ENCODE measurements around the gene FAH.
A peak's percentile ranks its signal among the peaks of the same experiment; 100 is the strongest.

Gene FAH

GRCh38 chr15:80159811-80160569 is 7.2 kb downstream of the FAH start:
- H3K79me2 ChIP-seq (ENCODE audit: control insufficient read depth, insufficient read depth, low read length, unreplicated experiment), result no peaks in the 10 kb centered on the region
- H3K27ac ChIP-seq (ENCODE audit: low read depth, low read length), result peak overlapping the region; percentile 69
- no peak overlapping the region for H2AFZ ChIP-seq (ENCODE audit: low read length, unreplicated experiment)
- H3K4me1 ChIP-seq (ENCODE audit: control insufficient read depth, insufficient read depth, low read length, unreplicated experiment), result peaks cover 25% of the 10 kb centered on the region
- H3K27me3 ChIP-seq (ENCODE audit: insufficient read depth, low read length), result no peaks in the 10 kb centered on the region
- no peak overlapping the region for H3K4me3 ChIP-seq (ENCODE audit: low read depth, low read length)
- H3K36me3 ChIP-seq (ENCODE audit: insufficient read depth, low read length), result peaks cover 26% of the 10 kb centered on the region

- peaks cover 25% of the 10 kb centered on the region for H3K4me1 ChIP-seq (ENCODE audit: control insufficient read depth, insufficient read depth, low read length, unreplicated experiment)
- H2AFZ ChIP-seq (ENCODE audit: low read length, unreplicated experiment), result no peak overlapping the region
Observed at GRCh38 chr15:80160570-80161156, 7.9 kb downstream of the FAH start.

GRCh38 chr15:80161468-80162016 is 8.7 kb downstream of the FAH start:
- H2AFZ ChIP-seq (ENCODE audit: low read length, unreplicated experiment), result no peak overlapping the region
- H3K36me3 ChIP-seq (ENCODE audit: insufficient read depth, low read length), result peaks cover 26% of the 10 kb centered on the region
- H3K27me3 ChIP-seq (ENCODE audit: insufficient read depth, low read length), result no peaks in the 10 kb centered on the region
- no peaks in the 10 kb centered on the region for H3K79me2 ChIP-seq (ENCODE audit: control insufficient read depth, insufficient read depth, low read length, unreplicated experiment)
- H3K27ac ChIP-seq (ENCODE audit: low read depth, low read length), result peak overlapping the region; percentile 69
- peaks cover 25% of the 10 kb centered on the region for H3K4me1 ChIP-seq (ENCODE audit: control insufficient read depth, insufficient read depth, low read length, unreplicated experiment)
- no peak overlapping the region for H3K4me3 ChIP-seq (ENCODE audit: low read depth, low read length)

More at GRCh38 chr15:80160570-80161156, 7.9 kb downstream of the FAH start:
- H3K27me3 ChIP-seq (ENCODE audit: insufficient read depth, low read length), result no peaks in the 10 kb centered on the region
- H3K4me3 ChIP-seq (ENCODE audit: low read depth, low read length), result no peak overlapping the region
- H3K27ac ChIP-seq (ENCODE audit: low read depth, low read length), result peak overlapping the region; percentile 69
- peaks cover 26% of the 10 kb centered on the region for H3K36me3 ChIP-seq (ENCODE audit: insufficient read depth, low read length)
- H3K79me2 ChIP-seq (ENCODE audit: control insufficient read depth, insufficient read depth, low read length, unreplicated experiment), result no peaks in the 10 kb centered on the region

GRCh38 chr15:80162059-80162554 is 9.3 kb downstream of the FAH start:
- peaks cover 26% of the 10 kb centered on the region for H3K36me3 ChIP-seq (ENCODE audit: insufficient read depth, low read length)
- H3K4me1 ChIP-seq (ENCODE audit: control insufficient read depth, insufficient read depth, low read length, unreplicated experiment), result peaks cover 25% of the 10 kb centered on the region
- no peak overlapping the region for H3K4me3 ChIP-seq (ENCODE audit: low read depth, low read length)
- no peaks in the 10 kb centered on the region for H3K27me3 ChIP-seq (ENCODE audit: insufficient read depth, low read length)
- no peaks in the 10 kb centered on the region for H3K79me2 ChIP-seq (ENCODE audit: control insufficient read depth, insufficient read depth, low read length, unreplicated experiment)
- no peak overlapping the region for H2AFZ ChIP-seq (ENCODE audit: low read length, unreplicated experiment)
- no peak overlapping the region for H3K27ac ChIP-seq (ENCODE audit: low read depth, low read length)

- Histone ChIP-seq H3K27me3 (ENCODE audit: insufficient read depth, low read length) (no peaks in the 10 kb centered on the region), H3K36me3 (ENCODE audit: insufficient read depth, low read length) (peaks cover 26% of the 10 kb centered on the region), H3K79me2 (ENCODE audit: control insufficient read depth, insufficient read depth, low read length, unreplicated experiment) (no peaks in the 10 kb centered on the region), H3K27ac (ENCODE audit: low read depth, low read length) (no peak overlapping the region), H2AFZ (ENCODE audit: low read length, unreplicated experiment) (no peak overlapping the region), H3K4me3 (ENCODE audit: low read depth, low read length) (no peak overlapping the region), H3K4me1 (ENCODE audit: control insufficient read depth, insufficient read depth, low read length, unreplicated experiment) (peaks cover 25% of the 10 kb centered on the region)
Observed at GRCh38 chr15:80163217-80163616, 10.4 kb downstream of the FAH start.

GRCh38 chr15:80163897-80164296 is 11.1 kb downstream of the FAH start:
- Histone ChIP-seq H3K36me3 (ENCODE audit: insufficient read depth, low read length) (peaks cover 26% of the 10 kb centered on the region), H3K4me1 (ENCODE audit: control insufficient read depth, insufficient read depth, low read length, unreplicated experiment) (peaks cover 25% of the 10 kb centered on the region), H2AFZ (ENCODE audit: low read length, unreplicated experiment) (no peak overlapping the region), H3K79me2 (ENCODE audit: control insufficient read depth, insufficient read depth, low read length, unreplicated experiment) (no peaks in the 10 kb centered on the region), H3K27ac (ENCODE audit: low read depth, low read length) (no peak overlapping the region), H3K4me3 (ENCODE audit: low read depth, low read length) (no peak overlapping the region), H3K27me3 (ENCODE audit: insufficient read depth, low read length) (no peaks in the 10 kb centered on the region)

- no peak overlapping the region for H2AFZ ChIP-seq (ENCODE audit: low read length, unreplicated experiment)
- H3K79me2 ChIP-seq (ENCODE audit: control insufficient read depth, insufficient read depth, low read length, unreplicated experiment), result no peaks in the 10 kb centered on the region
- H3K36me3 ChIP-seq (ENCODE audit: insufficient read depth, low read length), result peaks cover 12% of the 10 kb centered on the region
- H3K27me3 ChIP-seq (ENCODE audit: insufficient read depth, low read length), result no peaks in the 10 kb centered on the region
- no peak overlapping the region for H3K4me3 ChIP-seq (ENCODE audit: low read depth, low read length)
- H3K4me1 ChIP-seq (ENCODE audit: control insufficient read depth, insufficient read depth, low read length, unreplicated experiment), result peaks cover under 1% of the 10 kb centered on the region
- H3K27ac ChIP-seq (ENCODE audit: low read depth, low read length), result no peak overlapping the region
Observed at GRCh38 chr15:80167936-80168335, 15.1 kb downstream of the FAH start.

GRCh38 chr15:80168421-80168820 is 15.6 kb downstream of the FAH start:
- no peak overlapping the region for H3K27ac ChIP-seq (ENCODE audit: low read depth, low read length)
- H3K36me3 ChIP-seq (ENCODE audit: insufficient read depth, low read length), result peaks cover 12% of the 10 kb centered on the region
- H3K27me3 ChIP-seq (ENCODE audit: insufficient read depth, low read length), result no peaks in the 10 kb centered on the region
- no peak overlapping the region for H2AFZ ChIP-seq (ENCODE audit: low read length, unreplicated experiment)
- H3K4me1 ChIP-seq (ENCODE audit: control insufficient read depth, insufficient read depth, low read length, unreplicated experiment), result peaks cover 5% of the 10 kb centered on the region
- H3K4me3 ChIP-seq (ENCODE audit: low read depth, low read length), result no peak overlapping the region
- no peaks in the 10 kb centered on the region for H3K79me2 ChIP-seq (ENCODE audit: control insufficient read depth, insufficient read depth, low read length, unreplicated experiment)

- Histone ChIP-seq H2AFZ (ENCODE audit: low read length, unreplicated experiment) (no peak overlapping the region), H3K27me3 (ENCODE audit: insufficient read depth, low read length) (no peaks in the 10 kb centered on the region), H3K27ac (ENCODE audit: low read depth, low read length) (no peak overlapping the region), H3K36me3 (ENCODE audit: insufficient read depth, low read length) (no peaks in the 10 kb centered on the region), H3K4me3 (ENCODE audit: low read depth, low read length) (no peak overlapping the region), H3K4me1 (ENCODE audit: control insufficient read depth, insufficient read depth, low read length, unreplicated experiment) (peaks cover 20% of the 10 kb centered on the region), H3K79me2 (ENCODE audit: control insufficient read depth, insufficient read depth, low read length, unreplicated experiment) (no peaks in the 10 kb centered on the region)
Observed at GRCh38 chr15:80169768-80170357, 17.1 kb downstream of the FAH start.

GRCh38 chr15:80170596-80170995 is 17.8 kb downstream of the FAH start:
- Histone ChIP-seq H2AFZ (ENCODE audit: low read length, unreplicated experiment) (no peak overlapping the region), H3K27me3 (ENCODE audit: insufficient read depth, low read length) (no peaks in the 10 kb centered on the region), H3K36me3 (ENCODE audit: insufficient read depth, low read length) (no peaks in the 10 kb centered on the region), H3K79me2 (ENCODE audit: control insufficient read depth, insufficient read depth, low read length, unreplicated experiment) (no peaks in the 10 kb centered on the region), H3K27ac (ENCODE audit: low read depth, low read length) (no peak overlapping the region), H3K4me1 (ENCODE audit: control insufficient read depth, insufficient read depth, low read length, unreplicated experiment) (peaks cover 21% of the 10 kb centered on the region), H3K4me3 (ENCODE audit: low read depth, low read length) (no peak overlapping the region)
